DND-41 (cell line): ENCODE data around the gene SLC26A11.

Experiments
- ATAC-seq: fragments of 200-7000 bp; cut with Tn5 transposase; 3 replicates; pipeline ENCODE4 v1.9.1; 2021; ENCODE audit warnings: low read depth; ENCODE audit not compliant: insufficient read depth
- DNase-seq: peaks from one replicate; pipeline ENCODE4 v3.0.0-alpha.2; 2020
- H2AFZ ChIP-seq: 2 replicates; pipeline ENCODE4 v1.6.0; 2012; ENCODE audit warnings: low read depth, low read length
- H3K27ac ChIP-seq: 2 replicates; pipeline ENCODE4 v1.5.1; 2012; ENCODE audit warnings: low read length, inconsistent platforms
- H3K27me3 ChIP-seq: fragments of 200-600 bp; sonication (generic); 2 replicates; pipeline ENCODE4 v1.6.0; 2012; ENCODE audit warnings: low read length, mild to moderate bottlenecking, inconsistent platforms; ENCODE audit not compliant: insufficient read depth, poor library complexity
- H3K36me3 ChIP-seq: 2 replicates; pipeline ENCODE4 v1.5.1; 2012; ENCODE audit warnings: low read length, inconsistent platforms; ENCODE audit not compliant: insufficient read depth
- H3K4me1 ChIP-seq: 2 replicates; pipeline ENCODE4 v1.5.1; 2012; ENCODE audit warnings: mild to moderate bottlenecking, low read length; ENCODE audit not compliant: insufficient read depth
- H3K4me2 ChIP-seq: 2 replicates; pipeline ENCODE4 v1.6.0; 2012; ENCODE audit warnings: mild to moderate bottlenecking, moderate library complexity, low read length, inconsistent platforms; ENCODE audit not compliant: insufficient read depth
- H3K4me3 ChIP-seq, 2 experiments: fragments of 200-600 bp in 1 of 2; shearing (Covaris generic) in 1 of 2; 2 replicates each; pipeline ENCODE4 v1.5.1; 2012 to 2016; ENCODE audit warnings: inconsistent platforms in 2 of 2, low read length in 2 of 2, mild to moderate bottlenecking in 2 of 2, low read depth in 1 of 2, moderate library complexity in 1 of 2
- H3K79me2 ChIP-seq: 2 replicates; pipeline ENCODE4 v1.6.0; 2012; ENCODE audit warnings: low read length, inconsistent platforms; ENCODE audit not compliant: insufficient read depth
- H3K9ac ChIP-seq: 2 replicates; pipeline ENCODE4 v1.6.0; 2012; ENCODE audit warnings: low read depth, mild to moderate bottlenecking, inconsistent platforms, low read length, moderate library complexity
- H3K9me3 ChIP-seq: 2 replicates; pipeline ENCODE4 v1.5.1; 2012; ENCODE audit warnings: low read length, moderate library complexity, mild to moderate bottlenecking, inconsistent platforms; ENCODE audit not compliant: insufficient read depth, severe bottlenecking
- H4K20me1 ChIP-seq: 2 replicates; pipeline ENCODE4 v1.6.0; 2012; ENCODE audit warnings: low read length; ENCODE audit not compliant: insufficient read depth
- CTCF ChIP-seq: IDR thresholded peaks from 2 replicates; pipeline ENCODE4 v1.5.1; 2012; ENCODE audit warnings: borderline replicate concordance, low read length, moderate library complexity, mild to moderate bottlenecking; ENCODE audit not compliant: poor library complexity, severe bottlenecking; ENCODE audit errors: extremely low read depth
- EZH2 ChIP-seq: IDR thresholded peaks from 3 replicates; pipeline ENCODE4 v1.6.1; 2012; ENCODE audit warnings: borderline replicate concordance, low read depth, mild to moderate bottlenecking, moderate library complexity, low read length, inconsistent platforms; ENCODE audit not compliant: severe bottlenecking

SLC26A11 gene

GRCh38 chr17:80244871-80245509 lies 24.8 kb downstream of the SLC26A11 start:
- Histone ChIP-seq H4K20me1 (no peaks in the 10 kb centered on the region), H3K4me3 (no peak overlapping the region), H3K79me2 (no peaks in the 10 kb centered on the region), H3K9me3 (no peaks in the 10 kb centered on the region), H2AFZ (no peak overlapping the region), H3K27ac (no peak overlapping the region), H3K4me1 (no peaks in the 10 kb centered on the region), H3K9ac (no peak overlapping the region), H3K36me3 (no peaks in the 10 kb centered on the region), H3K4me2 (no peak overlapping the region), H3K27me3 (no peaks in the 10 kb centered on the region)
- TF ChIP-seq CTCF (no peak), EZH2 (no peak)
- DNase-seq (no peak), ATAC-seq (no peak)

- Histone ChIP-seq H3K4me3 (no peak overlapping the region), H3K9me3 (no peaks in the 10 kb centered on the region), H3K4me2 (no peak overlapping the region), H3K27ac (no peak overlapping the region), H3K4me1 (no peaks in the 10 kb centered on the region), H3K9ac (no peak overlapping the region), H3K36me3 (no peaks in the 10 kb centered on the region), H2AFZ (no peak overlapping the region), H3K79me2 (no peaks in the 10 kb centered on the region), H3K27me3 (no peaks in the 10 kb centered on the region), H4K20me1 (no peaks in the 10 kb centered on the region)
- TF ChIP-seq EZH2 (no peak), CTCF (no peak)
- no peak for ATAC-seq
- no peak for DNase-seq
These were observed 25.5 kb downstream of the SLC26A11 start for GRCh38 chr17:80245566-80246265.

GRCh38 chr17:80246266-80246681 lies 26.0 kb downstream of the SLC26A11 start:
- Histone ChIP-seq H3K4me3 (no peak overlapping the region), H3K27ac (no peak overlapping the region), H3K79me2 (no peaks in the 10 kb centered on the region), H3K9me3 (no peaks in the 10 kb centered on the region), H3K36me3 (no peaks in the 10 kb centered on the region), H3K9ac (no peak overlapping the region), H3K4me2 (no peak overlapping the region), H3K4me1 (no peaks in the 10 kb centered on the region), H2AFZ (no peak overlapping the region), H3K27me3 (no peaks in the 10 kb centered on the region), H4K20me1 (no peaks in the 10 kb centered on the region)
- ATAC-seq (no peak), DNase-seq (no peak)
- TF ChIP-seq CTCF (no peak), EZH2 (no peak)
